ENCODE data around the gene TMIGD3. TPM values are rescaled to one million over a fixed set of nuclear protein-coding genes. Genes with fewer than 3 reads are reported as not detected.
"Not testable (repeated sequence)": the region's sequence is repeated elsewhere in the genome, so short reads cannot be mapped to it uniquely, and the experiment has no call there.

Gene TMIGD3
- total RNA-seq, result 1.2 TPM

DNA sequence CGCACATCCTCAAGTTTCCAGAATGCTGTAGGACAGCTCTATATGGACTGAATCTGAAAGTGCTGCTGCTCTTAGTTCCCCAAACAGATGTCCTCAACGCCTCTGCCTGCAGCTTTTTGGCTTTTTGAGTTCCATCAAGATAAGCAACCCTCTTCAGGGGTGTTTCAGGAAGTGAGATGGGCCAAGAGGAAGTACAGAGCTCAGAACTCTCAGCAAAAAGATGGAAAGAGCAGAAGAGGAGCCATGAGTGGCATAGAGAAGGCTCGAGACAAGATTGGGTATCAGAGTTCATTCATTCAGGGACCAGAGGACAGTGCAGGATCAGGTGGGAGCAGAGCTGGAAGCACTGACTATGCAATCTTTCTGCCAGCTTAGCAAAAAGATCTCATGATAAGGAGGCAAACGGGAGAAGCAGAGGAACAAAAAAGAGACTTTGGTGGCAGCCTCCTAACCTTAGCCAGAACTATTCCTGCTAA, at the start of gene TMIGD3, which contains the start of gene ADORA3:
TSS of gene TMIGD3 (minus strand) at position 49 of the 476 bp plus-strand sequence. CDS start 279 bp downstream, outside the sequence.
TSS of gene ADORA3 (minus strand) at position 49 of the 476 bp plus-strand sequence. CDS start 279 bp downstream, outside the sequence.
- DNase-seq (ENCODE audit: low spot score in 2 of 2) (no peak), FAIRE-seq (no peak)

DNA sequence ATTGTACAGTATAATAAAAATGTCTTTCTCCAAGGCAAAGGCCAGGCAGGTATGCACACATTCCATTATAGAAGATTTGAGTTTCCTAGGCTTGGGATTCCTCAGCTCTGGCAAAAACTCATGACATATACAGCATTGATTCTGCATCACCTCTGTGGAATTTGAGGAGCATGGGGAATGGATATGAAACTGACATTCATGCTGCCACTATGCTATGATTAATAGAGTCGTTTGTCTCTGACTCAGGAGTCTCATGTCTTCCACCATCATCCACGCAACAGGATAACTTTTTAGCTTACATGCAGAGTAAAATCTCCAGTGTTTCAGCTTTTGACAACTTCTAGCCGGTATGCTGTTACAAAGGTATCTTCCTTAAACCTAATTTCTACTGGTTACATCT, 49.8 kb upstream of the TMIGD3 start:
- no peak for FAIRE-seq
- DNase-seq (ENCODE audit: low spot score in 2 of 2), result no peak

DNA sequence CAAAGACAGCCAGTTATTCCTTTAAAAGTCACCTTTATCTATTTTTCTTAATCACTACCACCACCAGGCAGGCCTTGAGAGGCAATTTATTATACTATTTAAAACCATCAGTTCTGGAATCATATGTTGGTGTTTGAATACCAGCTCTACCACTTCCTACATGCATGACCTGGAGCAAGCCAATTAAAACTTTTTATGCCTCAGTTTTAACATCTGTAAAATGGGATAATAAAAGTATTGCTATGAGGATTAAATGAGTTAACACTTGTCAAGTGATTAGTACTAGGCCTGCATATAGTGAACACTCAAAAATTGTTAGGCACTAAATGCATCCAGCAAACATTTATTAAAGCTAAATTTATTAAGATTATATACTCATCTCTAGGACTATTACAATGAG, 49.2 kb upstream of the TMIGD3 start:
- no peak for DNase-seq (ENCODE audit: low spot score in 2 of 2)
- FAIRE-seq, result no peak

DNA sequence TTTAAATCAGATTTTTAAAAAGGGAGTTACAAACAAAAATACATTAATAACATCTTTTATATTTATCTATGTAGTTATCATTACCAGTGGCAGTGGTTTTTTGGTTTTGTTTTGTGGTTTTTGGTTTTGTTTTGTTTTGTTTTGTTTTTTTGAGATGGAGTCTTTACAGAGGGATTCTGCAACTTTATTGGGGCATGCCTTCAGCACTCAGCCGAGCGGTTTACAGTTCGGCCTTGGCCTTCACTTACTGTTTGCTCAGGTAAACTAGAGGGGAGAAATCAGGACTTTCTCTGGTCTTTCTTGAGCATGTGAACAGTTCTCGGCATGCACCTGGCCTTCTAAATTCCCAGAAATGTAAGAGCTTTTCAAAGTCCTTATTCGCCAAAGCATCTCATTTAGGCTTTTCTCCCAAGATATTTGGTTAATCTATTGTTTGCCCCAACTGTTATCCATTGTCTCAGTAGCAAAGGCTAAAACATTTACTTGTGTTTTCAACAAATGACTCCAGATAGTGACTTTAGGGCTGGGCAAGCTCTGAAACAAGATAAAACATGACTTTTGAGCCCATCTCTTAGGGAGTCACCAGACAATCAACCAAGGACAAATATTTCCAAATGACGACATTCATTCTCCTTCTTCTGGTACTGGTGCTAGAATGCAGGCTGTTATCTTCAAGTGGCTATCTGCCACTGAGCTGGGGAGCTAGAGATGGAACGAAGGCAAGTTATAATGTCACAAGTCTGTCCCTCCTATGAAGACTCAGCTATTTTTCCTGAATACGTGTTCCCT, 48.4 kb upstream of the TMIGD3 start:
- FAIRE-seq, result no peak
- DNase-seq (ENCODE audit: low spot score in 2 of 2), result no peak

DNA sequence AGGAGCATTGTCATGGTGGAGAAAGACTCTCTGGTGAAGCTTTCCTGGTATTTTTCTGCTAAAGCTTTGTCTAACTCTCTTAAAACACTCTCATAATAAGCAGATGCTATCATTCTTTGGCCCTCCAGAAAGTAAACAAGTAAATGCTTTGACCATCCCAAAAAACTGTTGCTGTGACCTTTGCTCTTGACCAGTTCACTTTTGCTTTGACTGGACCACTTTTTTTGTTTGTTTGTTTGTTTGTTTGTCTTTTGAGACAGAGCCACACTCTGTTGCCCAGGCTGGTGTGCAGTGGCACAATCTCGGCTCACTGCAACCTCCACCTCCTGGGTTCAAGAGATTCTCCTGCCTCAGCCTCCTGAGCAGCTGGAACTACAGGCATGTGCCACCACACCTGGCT, 44.4 kb upstream of the TMIGD3 start:
- FAIRE-seq; DNase-seq (ENCODE audit: low spot score in 2 of 2): not testable (repeated sequence)

DNA sequence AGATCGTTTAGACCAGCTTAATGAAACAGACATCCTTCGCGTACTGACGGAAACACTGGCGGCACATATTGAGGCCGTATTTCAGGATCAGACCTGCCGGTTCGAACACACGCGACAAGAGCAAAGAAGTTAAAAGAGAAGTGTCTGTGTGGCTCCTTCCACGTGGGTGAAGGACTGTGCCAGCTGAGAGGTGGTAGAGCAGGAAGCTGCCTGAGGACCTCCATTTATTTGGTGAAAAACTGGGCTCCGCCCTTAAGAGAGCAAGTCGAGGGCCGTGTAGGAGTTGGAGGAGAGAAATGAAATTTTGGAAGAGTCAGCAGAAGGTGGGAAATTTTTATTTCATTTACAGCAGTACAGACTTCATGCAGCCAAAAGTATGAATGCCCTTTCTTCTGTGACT, 38.8 kb upstream of the TMIGD3 start:
- DNase-seq (ENCODE audit: low spot score in 2 of 2) (no peak), FAIRE-seq (no peak)

DNA sequence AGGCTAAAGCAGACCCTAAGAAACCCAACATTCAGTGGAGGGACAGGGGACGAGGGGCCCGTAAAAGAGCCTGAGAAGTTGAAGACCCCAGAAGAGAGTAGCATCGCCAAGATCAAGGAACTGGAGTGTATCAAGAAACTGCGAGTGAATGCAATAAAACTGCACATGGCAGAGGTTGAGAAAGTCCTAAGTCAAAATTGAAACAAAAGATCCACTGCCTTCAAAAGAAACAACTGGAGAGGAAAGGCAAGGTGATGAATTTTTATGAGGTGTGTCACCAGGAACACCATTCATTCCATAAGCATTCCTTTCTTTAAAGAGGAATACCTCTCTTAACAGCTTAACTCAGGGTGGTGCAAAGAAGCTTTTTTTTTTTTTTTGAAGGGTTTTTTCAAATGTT, 38.3 kb upstream of the TMIGD3 start:
- DNase-seq (ENCODE audit: low spot score in 2 of 2) (no peak), FAIRE-seq (no peak)

DNA sequence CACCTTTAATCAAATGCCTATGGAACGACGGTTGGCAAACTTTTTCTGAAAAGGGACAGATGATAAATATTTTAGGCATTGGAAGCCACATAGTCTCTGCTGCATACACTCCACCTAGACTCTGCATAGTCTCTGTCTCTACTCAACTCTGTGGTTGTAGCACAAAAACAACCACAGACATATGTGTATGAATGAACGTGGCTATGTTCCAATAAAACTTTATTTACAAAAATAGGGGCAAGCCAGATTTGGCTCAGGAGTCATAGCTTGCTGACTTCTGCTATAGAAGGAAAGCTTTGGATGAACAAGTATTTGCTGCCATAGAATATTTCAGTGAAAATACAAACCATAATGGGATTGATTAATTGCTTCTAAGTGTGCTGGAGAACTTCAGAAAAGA, 37.5 kb upstream of the TMIGD3 start:
- FAIRE-seq (no peak), DNase-seq (ENCODE audit: low spot score in 2 of 2) (no peak)

DNA sequence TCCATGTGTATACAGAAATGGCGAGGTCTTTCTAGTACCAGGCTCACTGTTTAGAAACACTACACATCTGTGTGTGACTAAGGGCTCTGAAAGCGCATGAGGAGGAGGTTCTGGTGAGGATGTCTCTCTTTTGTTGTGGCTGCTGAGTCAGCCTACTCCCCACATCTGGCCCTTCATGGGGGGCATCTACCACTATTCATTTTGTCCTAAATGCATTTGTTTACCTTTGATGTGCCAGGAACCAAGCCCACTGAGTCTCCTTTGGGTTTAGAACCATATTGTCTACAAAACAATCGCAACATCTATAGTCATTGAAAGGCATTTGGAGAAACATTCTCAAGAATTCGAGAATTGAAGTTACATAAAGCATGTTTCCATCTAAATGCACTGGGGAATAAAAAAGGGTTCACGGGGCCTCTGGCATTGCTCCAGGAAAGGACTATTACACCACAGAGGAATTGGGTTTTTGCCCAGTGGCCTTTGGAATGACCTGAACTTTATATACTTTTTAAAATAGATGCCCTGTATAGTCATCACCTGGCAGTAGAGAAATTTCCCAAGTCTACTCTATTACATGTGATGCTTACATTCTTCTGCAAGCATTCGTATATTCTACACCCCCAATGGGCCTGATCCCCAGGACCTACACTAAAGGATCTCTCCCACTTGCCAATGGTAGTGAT, 35.1 kb upstream of the TMIGD3 start:
- FAIRE-seq (no peak), DNase-seq (ENCODE audit: low spot score in 2 of 2) (no peak)

DNA sequence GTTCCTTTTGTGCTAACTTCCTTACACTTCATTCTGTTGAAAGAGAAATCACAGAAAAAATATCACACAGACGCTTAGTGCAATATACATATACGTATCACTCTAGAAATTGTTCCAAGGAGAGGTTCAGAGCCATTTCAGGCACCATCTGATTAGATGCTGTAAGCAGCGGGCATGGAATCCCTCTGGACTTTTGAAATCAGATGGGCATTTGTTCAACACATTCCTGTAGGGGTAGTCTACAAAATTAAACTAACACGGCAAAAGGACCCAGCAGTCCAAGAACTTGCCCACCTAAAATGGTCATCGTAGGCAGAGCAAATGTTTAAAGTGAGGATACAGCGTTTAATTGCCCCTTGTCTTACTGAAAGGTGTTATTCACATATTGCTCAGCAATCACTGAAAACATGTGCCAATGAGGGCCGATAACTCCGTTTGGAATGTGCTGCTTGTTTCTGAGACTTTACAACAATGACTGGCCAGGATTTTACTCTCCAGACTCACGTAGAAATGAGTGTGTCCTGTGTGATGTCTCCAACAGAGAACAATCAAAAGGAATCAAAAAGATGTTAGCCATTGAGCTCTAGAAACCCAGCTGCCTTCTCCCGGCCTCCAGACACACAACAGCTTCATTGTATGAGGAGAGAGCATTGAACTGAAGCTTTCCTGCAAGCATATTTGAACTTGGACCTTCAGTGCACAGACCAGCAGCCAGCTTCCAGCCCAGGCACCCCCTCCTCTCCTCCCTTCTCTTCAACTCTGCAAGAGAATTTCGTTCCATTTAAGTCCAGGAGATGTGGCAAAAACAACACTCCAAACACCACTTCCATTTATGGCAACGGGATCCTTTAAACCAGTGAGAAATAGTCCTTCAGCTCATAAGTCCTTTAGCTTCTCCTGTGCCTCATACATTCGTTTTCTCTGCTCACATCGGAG, 32.1 kb upstream of the TMIGD3 start:
- FAIRE-seq (no peak), DNase-seq (ENCODE audit: low spot score in 2 of 2) (peak in 1 of 2 donors; percentile 21)

DNA sequence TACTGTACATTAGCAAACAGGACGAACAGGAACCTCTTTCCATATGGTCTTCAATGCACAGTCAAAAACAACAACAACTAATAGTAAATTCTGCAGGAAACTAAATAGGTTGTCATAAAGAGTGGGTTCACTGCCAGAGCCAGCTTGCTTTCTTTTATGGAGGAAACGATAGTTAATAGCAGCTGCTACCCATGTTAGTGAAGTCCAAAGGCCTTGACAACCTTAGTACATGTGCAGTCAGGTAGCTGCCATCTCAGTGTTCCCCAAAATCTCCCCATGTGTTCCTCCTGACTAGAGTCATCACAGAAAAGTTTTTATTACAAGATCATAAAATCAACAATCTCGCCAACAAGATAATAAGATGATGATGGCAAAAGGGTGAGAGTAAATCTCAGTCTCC, 16.6 kb upstream of the TMIGD3 start:
- no peak for FAIRE-seq
- DNase-seq (ENCODE audit: low spot score in 2 of 2), result no peak

DNA sequence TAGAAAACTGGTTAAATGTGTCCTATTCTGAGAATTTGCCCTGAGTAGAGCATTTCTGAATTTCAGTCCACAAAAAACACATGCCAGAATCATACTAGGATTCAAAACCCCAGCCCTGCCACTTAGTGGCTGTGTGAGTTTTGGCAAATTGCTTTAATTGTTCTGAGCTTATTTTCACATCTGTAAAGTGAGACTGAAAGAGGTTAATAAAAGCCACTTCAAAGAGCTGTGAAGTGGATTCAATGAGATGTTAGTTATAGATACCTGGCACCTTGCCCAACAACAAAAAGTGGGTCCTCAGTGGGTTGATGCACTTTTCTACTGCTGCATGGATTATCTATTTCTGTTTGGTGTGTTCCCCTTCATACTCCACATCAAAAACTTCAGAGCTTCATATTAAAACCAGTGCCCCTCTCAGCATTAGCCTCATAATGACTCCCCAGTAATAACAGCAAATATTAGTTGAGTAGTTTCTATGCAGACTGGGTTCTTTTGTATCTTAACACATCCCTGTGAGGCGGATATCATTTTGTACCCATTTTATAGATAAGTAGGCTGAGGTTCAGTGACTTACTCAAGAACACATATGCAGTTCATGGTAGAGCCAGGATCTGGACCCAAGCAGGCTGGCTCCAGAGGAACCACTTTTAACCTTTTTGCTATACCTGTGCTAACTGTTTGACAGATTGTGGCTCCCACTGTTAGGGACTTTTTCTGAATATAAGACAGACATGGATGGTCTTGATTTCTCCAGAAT, 14.2 kb upstream of the TMIGD3 start:
- DNase-seq (ENCODE audit: low spot score in 2 of 2) (no peak), FAIRE-seq (no peak)

DNA sequence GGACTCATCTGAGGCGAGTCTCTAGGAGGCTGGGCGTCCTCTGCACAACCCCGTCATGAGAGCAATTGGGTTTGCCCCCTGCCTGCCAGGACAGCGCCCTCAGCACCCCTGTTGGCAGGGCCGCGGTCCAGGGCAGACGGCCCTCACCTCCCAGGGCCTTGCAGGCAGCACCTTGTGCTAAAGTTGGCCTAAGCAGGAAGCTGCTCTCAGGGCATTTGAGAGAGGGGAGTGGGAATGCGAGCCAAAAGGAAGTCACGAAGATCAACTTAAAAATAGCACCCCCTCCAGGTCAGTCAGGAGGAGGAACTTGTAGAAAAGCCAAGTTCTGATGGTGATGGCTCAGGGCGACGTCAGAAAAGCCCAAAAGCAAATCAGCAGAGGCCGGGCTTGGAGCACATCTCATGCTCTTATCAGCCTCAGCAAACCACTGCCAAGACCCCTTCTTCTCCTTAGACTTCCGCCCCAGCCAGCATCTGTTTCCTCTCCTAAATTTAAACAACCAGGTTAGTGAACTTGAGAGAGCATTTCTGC, 12.6 kb upstream of the TMIGD3 start:
- no peak for FAIRE-seq
- DNase-seq (ENCODE audit: low spot score in 2 of 2), result peak in 1 of 2 donors; percentile 45

DNA sequence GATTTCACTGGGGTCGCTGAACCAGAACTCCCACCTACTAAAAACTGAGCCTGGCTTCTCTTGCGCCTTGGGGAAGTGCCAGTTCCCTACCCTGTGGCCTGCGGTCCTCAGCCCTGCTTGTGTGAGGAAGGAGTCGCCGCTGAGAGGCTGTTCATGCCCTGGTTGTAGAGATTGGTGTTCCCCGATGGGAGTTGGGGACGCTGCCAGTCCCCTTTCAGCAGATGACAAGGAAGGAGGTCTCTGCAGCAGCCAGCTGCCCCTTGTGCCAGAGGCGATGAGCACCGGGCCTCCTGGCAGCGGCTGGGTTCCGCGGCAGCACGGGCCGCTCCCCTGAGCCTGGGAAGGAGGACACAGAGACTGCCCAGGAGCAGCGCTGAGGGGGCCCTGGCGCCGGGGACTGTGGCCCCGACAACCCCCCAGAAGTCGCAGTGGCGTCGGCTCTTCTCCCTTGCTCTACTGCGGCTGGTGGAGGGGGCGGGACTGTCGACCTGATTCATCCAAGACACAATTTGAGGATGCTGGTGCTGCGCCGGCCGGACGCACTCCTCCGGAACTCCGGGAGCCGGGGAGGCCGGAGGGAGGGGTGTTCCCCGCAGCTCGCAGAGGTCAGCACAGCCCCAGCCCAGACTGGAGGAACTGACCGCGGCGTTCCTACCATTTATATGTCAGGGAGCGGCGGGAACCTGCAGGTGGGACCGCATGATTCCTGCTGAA, 12.0 kb upstream of the TMIGD3 start:
- FAIRE-seq, result no peak
- peak in 1 of 2 donors; percentile 65 for DNase-seq (ENCODE audit: low spot score in 2 of 2)

DNA sequence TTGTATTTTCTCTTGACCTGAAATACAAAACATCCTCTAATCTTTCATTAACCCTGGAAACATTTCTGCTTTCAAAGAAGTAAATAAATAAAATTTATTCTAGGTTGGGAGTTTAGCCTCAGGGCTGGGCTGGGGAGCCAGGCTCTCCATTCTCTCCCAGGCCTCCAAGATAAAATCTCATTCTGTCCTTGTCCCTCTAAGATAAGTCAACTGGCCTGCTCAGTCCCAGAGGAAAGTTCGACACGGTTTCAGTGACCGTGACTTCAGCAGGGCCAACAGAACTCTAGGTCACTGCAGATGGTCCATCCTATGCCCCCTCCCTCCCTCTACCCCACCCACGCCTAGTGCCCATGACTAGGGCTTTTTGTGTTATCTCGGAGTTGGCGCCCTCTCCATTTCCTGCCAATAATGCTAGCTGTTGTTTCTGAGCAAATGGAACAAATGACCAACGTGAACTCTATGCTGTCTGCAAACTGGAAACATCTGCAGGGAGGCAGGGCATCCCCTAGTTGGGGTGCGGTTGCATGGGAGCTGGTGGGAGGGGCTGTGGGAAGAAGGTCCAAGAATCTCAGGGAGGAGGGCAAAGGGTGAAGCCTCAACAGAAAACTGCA, 10.1 kb upstream of the TMIGD3 start:
- FAIRE-seq, result no peak
- DNase-seq (ENCODE audit: low spot score in 2 of 2), result peak; percentile 41 to 68

DNA sequence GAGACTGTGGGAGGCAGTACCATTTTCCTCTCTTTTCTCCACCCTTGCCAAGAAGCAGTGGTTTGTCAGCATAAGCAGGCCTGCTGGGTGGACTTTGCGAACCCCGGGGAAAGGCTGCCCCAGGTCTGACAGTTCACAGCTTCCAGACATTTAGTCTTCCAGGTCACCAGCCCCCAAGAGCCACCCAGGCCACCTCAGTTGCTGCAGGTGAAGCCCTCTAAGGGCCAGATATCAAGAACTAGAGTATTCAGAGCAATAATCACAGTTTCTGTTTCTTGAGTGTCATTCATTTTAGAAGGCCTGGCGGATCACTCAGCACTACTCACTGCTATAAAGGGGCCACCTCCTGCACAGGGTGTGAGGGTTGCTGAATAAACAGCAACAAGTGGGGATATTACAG, 9.5 kb upstream of the TMIGD3 start:
- FAIRE-seq, result no peak
- no peak for DNase-seq (ENCODE audit: low spot score in 2 of 2)

DNA sequence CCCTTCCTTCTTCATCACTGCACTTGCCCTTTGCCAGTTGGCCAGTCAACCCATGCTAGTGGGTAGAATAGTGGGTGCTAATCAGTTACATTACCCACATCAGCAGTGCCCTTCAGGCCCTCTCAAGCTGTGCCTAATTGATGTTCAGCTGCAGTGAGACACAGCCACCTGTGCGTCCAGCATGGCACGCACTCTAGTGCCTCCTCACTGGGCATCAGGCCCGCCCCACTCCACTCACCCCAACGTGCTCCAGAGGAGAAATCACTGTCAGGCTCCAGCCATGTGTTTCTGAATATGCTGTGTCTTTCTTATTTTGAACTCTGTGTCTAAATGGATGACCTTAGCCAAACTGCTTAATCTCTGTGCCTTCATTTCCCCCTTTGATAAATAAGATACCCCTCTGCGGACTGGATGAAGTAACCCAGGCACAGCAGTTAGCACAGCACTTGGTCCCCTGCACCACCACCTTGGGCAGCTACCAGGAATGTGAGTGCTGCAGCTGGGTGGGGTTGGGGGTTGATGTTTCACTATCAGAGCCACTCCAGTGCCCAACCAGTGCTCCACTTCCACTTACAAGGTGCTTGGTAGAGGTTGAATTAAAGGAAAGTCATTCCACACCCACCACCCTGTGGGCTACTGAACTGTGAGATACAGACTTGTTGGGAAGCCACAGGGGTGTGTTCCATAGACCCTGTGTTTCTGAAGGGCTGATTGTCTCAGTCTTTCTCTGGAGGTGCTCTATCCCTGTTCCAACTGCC, 8.9 kb upstream of the TMIGD3 start:
- no peak for DNase-seq (ENCODE audit: low spot score in 2 of 2)
- FAIRE-seq, result no peak

DNA sequence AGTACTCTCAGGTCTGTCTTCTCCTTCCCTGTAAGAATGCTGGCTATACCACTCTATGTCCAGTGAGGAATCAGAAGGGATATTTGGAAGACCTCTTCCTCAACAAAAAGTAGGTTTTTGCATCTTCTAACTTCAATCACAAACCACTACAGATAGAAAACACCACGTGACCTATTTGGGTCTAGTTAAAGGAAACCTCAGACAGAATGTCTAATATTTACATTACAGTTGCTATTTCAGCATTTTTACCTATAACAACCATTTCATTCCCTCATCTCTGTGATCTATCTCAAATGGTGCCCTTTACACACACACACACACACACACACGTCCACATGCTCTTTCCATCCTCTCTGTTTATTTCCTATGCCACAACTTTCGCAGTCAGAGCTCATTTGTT, 7.9 kb upstream of the TMIGD3 start:
- DNase-seq (ENCODE audit: low spot score in 2 of 2), result no peak
- no peak for FAIRE-seq

All from frontal cortex (tissue), 4 donors.